Panc1 (cell line): ENCODE results near the gene IL1A.

Source experiments
- POLR2AphosphoS5 ChIP-seq: IDR thresholded peaks from 2 replicates; pipeline ENCODE4 v1.6.1; 2012; ENCODE audit warnings: mild to moderate bottlenecking, low read depth, low read length, moderate library complexity
- SIN3A ChIP-seq: IDR thresholded peaks from 2 replicates; pipeline ENCODE4 v1.6.1; 2012; ENCODE audit warnings: low read depth, mild to moderate bottlenecking, low read length, moderate library complexity, borderline replicate concordance; ENCODE audit not compliant: insufficient read depth
- TCF7L2 ChIP-seq: IDR thresholded peaks from 2 replicates; pipeline ENCODE4 v1.6.1; 2011; ENCODE audit warnings: mild to moderate bottlenecking, low read depth, low read length, inconsistent platforms
- TF ChIP-seq, protein P1 (sequence below): fragments of 450-650 bp; IDR thresholded peaks from 2 replicates; pipeline ENCODE4 v1.5.1; 2017; ENCODE audit warnings: mild to moderate bottlenecking
- TF ChIP-seq, protein P2 (sequence below), 2 experiments: IDR thresholded peaks; 2 replicates each; pipeline ENCODE4 v1.6.1; 2011 to 2012; ENCODE audit warnings: low read depth in 2 of 2, control low read depth in 1 of 2, low read length in 1 of 2, mild to moderate bottlenecking in 1 of 2, moderate library complexity in 1 of 2; ENCODE audit not compliant: insufficient read depth in 1 of 2

DNA sequence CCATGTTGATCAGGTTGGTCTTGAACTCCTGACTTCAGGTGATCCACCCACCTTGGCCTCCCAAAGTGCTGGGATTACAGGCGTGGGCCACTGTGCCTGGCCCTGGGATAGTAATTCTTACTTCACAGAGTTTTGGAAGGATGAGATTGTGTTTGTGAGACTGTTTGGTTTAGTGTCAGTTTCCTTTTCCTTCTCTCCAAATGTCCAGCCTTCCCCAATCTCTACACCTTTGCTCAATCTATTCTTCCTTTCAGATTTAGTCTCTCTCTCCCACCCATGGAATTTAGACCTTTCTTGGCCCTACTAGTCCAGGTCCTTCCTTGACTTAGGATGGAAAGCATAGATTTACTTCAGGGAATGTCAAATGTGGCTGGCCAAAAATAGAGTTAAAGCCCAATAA is 12.2 kb upstream of the IL1A start:
- TF ChIP-seq POLR2AphosphoS5 (no peak), TCF7L2 (no peak), SIN3A (no peak)
- TF ChIP-seq, protein P1, sequence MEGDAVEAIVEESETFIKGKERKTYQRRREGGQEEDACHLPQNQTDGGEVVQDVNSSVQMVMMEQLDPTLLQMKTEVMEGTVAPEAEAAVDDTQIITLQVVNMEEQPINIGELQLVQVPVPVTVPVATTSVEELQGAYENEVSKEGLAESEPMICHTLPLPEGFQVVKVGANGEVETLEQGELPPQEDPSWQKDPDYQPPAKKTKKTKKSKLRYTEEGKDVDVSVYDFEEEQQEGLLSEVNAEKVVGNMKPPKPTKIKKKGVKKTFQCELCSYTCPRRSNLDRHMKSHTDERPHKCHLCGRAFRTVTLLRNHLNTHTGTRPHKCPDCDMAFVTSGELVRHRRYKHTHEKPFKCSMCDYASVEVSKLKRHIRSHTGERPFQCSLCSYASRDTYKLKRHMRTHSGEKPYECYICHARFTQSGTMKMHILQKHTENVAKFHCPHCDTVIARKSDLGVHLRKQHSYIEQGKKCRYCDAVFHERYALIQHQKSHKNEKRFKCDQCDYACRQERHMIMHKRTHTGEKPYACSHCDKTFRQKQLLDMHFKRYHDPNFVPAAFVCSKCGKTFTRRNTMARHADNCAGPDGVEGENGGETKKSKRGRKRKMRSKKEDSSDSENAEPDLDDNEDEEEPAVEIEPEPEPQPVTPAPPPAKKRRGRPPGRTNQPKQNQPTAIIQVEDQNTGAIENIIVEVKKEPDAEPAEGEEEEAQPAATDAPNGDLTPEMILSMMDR: no peak
- TF ChIP-seq, protein P2, sequence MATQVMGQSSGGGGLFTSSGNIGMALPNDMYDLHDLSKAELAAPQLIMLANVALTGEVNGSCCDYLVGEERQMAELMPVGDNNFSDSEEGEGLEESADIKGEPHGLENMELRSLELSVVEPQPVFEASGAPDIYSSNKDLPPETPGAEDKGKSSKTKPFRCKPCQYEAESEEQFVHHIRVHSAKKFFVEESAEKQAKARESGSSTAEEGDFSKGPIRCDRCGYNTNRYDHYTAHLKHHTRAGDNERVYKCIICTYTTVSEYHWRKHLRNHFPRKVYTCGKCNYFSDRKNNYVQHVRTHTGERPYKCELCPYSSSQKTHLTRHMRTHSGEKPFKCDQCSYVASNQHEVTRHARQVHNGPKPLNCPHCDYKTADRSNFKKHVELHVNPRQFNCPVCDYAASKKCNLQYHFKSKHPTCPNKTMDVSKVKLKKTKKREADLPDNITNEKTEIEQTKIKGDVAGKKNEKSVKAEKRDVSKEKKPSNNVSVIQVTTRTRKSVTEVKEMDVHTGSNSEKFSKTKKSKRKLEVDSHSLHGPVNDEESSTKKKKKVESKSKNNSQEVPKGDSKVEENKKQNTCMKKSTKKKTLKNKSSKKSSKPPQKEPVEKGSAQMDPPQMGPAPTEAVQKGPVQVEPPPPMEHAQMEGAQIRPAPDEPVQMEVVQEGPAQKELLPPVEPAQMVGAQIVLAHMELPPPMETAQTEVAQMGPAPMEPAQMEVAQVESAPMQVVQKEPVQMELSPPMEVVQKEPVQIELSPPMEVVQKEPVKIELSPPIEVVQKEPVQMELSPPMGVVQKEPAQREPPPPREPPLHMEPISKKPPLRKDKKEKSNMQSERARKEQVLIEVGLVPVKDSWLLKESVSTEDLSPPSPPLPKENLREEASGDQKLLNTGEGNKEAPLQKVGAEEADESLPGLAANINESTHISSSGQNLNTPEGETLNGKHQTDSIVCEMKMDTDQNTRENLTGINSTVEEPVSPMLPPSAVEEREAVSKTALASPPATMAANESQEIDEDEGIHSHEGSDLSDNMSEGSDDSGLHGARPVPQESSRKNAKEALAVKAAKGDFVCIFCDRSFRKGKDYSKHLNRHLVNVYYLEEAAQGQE (IDR thresholded peaks at IDR 0.05; ENCODE audit: insufficient read depth in 1 of 2, low read depth in 2 of 2, low read length in 1 of 2): no peak
